Uterus (tissue), 4 donors: ENCODE measurements around the gene IKBKE. TPM values are rescaled to one million over a fixed set of nuclear protein-coding genes. Genes with fewer than 3 reads are reported as not detected.

Experiments
- DNase-seq, 2 donors: peaks; one replicate each; pipeline ENCODE4 v3.0.0-alpha.2; 2019 to 2020
- H3K27ac ChIP-seq, 2 donors: fragments of 200-600 bp; sonication (generic); 1 replicate in 1 of 2; 2 replicates in 1 of 2; pipeline ENCODE4 v1.5.1; 2016 to 2018
- H3K27me3 ChIP-seq, 2 donors: fragments of 200-600 bp; sonication (generic); one replicate each; pipeline ENCODE4 v1.5.1; 2018 to 2019; ENCODE audit warnings: control low read depth in 1 of 2
- H3K36me3 ChIP-seq, 2 donors: fragments of 200-600 bp; sonication (generic); one replicate each; pipeline ENCODE4 v1.5.1; 2019; ENCODE audit warnings: control low read depth in 1 of 2
- H3K4me1 ChIP-seq, 2 donors: fragments of 200-600 bp; sonication (generic); one replicate each; pipeline ENCODE4 v1.5.1; 2018 to 2019; ENCODE audit warnings: control low read depth in 1 of 2
- H3K4me3 ChIP-seq, 2 donors: fragments of 200-600 bp; sonication (generic); 1 replicate in 1 of 2; 2 replicates in 1 of 2; pipeline ENCODE4 v1.5.1; 2018 to 2019; ENCODE audit warnings: mild to moderate bottlenecking in 1 of 2
- H3K9me3 ChIP-seq, 2 donors: fragments of 200-600 bp; sonication (generic); one replicate each; pipeline ENCODE4 v1.5.1; 2019; ENCODE audit warnings: control low read depth in 1 of 2
- CTCF ChIP-seq, 4 experiments: fragments of 200-600 bp in 2 of 4; fragments of 450-650 bp in 2 of 4; sonication (generic) in 2 of 4; IDR thresholded peaks; one replicate each; pipeline ENCODE4 v1.5.1; 2016 to 2019; ENCODE audit warnings: antibody characterized with exemption in 4 of 4, mild to moderate bottlenecking in 2 of 4, moderate library complexity in 1 of 4
- POLR2A ChIP-seq, 2 donors: fragments of 450-650 bp; IDR thresholded peaks; one replicate each; pipeline ENCODE4 v1.6.1; 2016; ENCODE audit warnings: antibody characterized with exemption in 2 of 2, mild to moderate bottlenecking in 1 of 2, moderate library complexity in 1 of 2
- intact Hi-C: fragments of 100-400 bp; cut with DNase I; formaldehyde crosslinking; loops from one replicate; pipeline ENCODE4 v1.15.1; 2023; ENCODE audit warnings: low total_unique reads
- total RNA-seq, 4 donors: library from RNA; depleted of rRNA in 3 of 4; stranded (reverse); fragments of >200 nt in 3 of 4; gene quantifications; one replicate each; pipeline versions ENCODE4 v1.1.0 to v1.2.4, GENCODE V29; 2014 to 2023
- donor health status: DM: yes; HTN: yes; CAD: no.

IKBKE gene
- total RNA-seq, 4 donors from 2014 or later: 1.5 to 6.7 TPM; not detected in 2

GRCh38 chr1:206459703-206460102, 10.6 kb upstream of the IKBKE start:
- no peaks in the 10 kb centered on the region for H3K4me1 ChIP-seq
- intact Hi-C loops: no loop called here
- no peak for TF ChIP-seq POLR2A (IDR thresholded peaks at IDR 0.05)
- no peak for TF ChIP-seq CTCF (IDR thresholded peaks at IDR 0.05)
- peak overlapping the region in 1 of 2 donors; percentile 35 for H3K27ac ChIP-seq
- H3K27me3 ChIP-seq: no peaks in the 10 kb centered on the region
- no peak for DNase-seq
- H3K9me3 ChIP-seq: no peaks in the 10 kb centered on the region
- H3K36me3 ChIP-seq: no peaks in the 10 kb centered on the region
- no peak overlapping the region for H3K4me3 ChIP-seq

GRCh38 chr1:206460836-206461426, 9.3 kb upstream of the IKBKE start:
- H3K27me3 ChIP-seq: no peaks in the 10 kb centered on the region
- intact Hi-C loops: no loop called here
- TF ChIP-seq CTCF (IDR thresholded peaks at IDR 0.05) (no peak), POLR2A (IDR thresholded peaks at IDR 0.05) (no peak)
- no peaks in the 10 kb centered on the region for H3K9me3 ChIP-seq
- no peak for DNase-seq
- H3K36me3 ChIP-seq: no peaks in the 10 kb centered on the region
- H3K4me1 ChIP-seq: no peaks in the 10 kb centered on the region
- H3K4me3 ChIP-seq: no peak overlapping the region
- peak overlapping the region; percentile 7 to 21 for H3K27ac ChIP-seq

- TF ChIP-seq CTCF (IDR thresholded peaks at IDR 0.05): peak; percentile 68 to 76 (median 76)
- no peak for TF ChIP-seq POLR2A (IDR thresholded peaks at IDR 0.05)
- H3K27ac ChIP-seq: peak overlapping the region in 1 of 2 donors; percentile 7
- peak; percentile 52 to 81 for DNase-seq
- no peak overlapping the region for H3K4me3 ChIP-seq
- no peaks in the 10 kb centered on the region for H3K9me3 ChIP-seq
- no peaks in the 10 kb centered on the region for H3K27me3 ChIP-seq
- no peaks in the 10 kb centered on the region for H3K36me3 ChIP-seq
- intact Hi-C loops: no loop called here
- no peaks in the 10 kb centered on the region for H3K4me1 ChIP-seq
Observed at GRCh38 chr1:206461602-206462455, 8.4 kb upstream of the IKBKE start.

GRCh38 chr1:206463137-206463536, 7.1 kb upstream of the IKBKE start:
- no peak overlapping the region for H3K4me3 ChIP-seq
- no peak overlapping the region for H3K27ac ChIP-seq
- no peak for DNase-seq
- no peaks in the 10 kb centered on the region for H3K9me3 ChIP-seq
- intact Hi-C loops: no loop called here
- no peaks in the 10 kb centered on the region for H3K36me3 ChIP-seq
- no peak for TF ChIP-seq CTCF (IDR thresholded peaks at IDR 0.05)
- TF ChIP-seq POLR2A (IDR thresholded peaks at IDR 0.05): no peak
- no peaks in the 10 kb centered on the region for H3K27me3 ChIP-seq
- H3K4me1 ChIP-seq: no peaks in the 10 kb centered on the region

GRCh38 chr1:206463911-206464310, 6.4 kb upstream of the IKBKE start:
- no peak for DNase-seq
- TF ChIP-seq CTCF (IDR thresholded peaks at IDR 0.05): no peak
- TF ChIP-seq POLR2A (IDR thresholded peaks at IDR 0.05): no peak
- no peak overlapping the region for H3K27ac ChIP-seq

More at GRCh38 chr1:206463911-206464310, 6.4 kb upstream of the IKBKE start:
- Histone ChIP-seq H3K9me3 (no peaks in the 10 kb centered on the region), H3K4me1 (no peaks in the 10 kb centered on the region), H3K4me3 (no peak overlapping the region), H3K36me3 (no peaks in the 10 kb centered on the region), H3K27me3 (no peaks in the 10 kb centered on the region)
- intact Hi-C loops: no loop called here
